ENCODE measurements around the gene CHRNA4. TPM values are rescaled to one million over a fixed set of nuclear protein-coding genes. Genes with fewer than 3 reads are reported as not detected.

The CHRNA4 gene
- not detected in 2 replicates for total RNA-seq

GRCh38 chr20:63360850-63361518 is at the start of gene CHRNA4:
Gene CHRNA4 (minus strand): TSS chr20:63361349. CDS start chr20:63361165, 184 bp downstream.

Other genes starting within 250 kb of the CHRNA4 start
- 20.0 and 20.9 TPM in 2 replicates for gene YTHDF1, start 145.2 kb downstream of the CHRNA4 start, total RNA-seq
- gene BIRC7, start 125.4 kb downstream of the CHRNA4 start, total RNA-seq = not detected in 2 replicates
- gene NKAIN4, start 106.9 kb downstream of the CHRNA4 start, total RNA-seq = not detected in 2 replicates
- 44.8 and 55.0 TPM in 2 replicates for gene ARFGAP1, start 88.5 kb downstream of the CHRNA4 start, total RNA-seq
- gene COL20A1, start 68.2 kb downstream of the CHRNA4 start, total RNA-seq = not detected in 2 replicates
- gene KCNQ2, start 111.3 kb upstream of the CHRNA4 start, total RNA-seq = not detected in 2 replicates
- gene EEF1A2, start 137.7 kb upstream of the CHRNA4 start, total RNA-seq = 0.20 and 0.40 TPM in 2 replicates
- 81.9 and 90.7 TPM in 2 replicates for gene PPDPF, start 159.4 kb upstream of the CHRNA4 start, total RNA-seq
- gene PTK6, start 176.0 kb upstream of the CHRNA4 start, total RNA-seq = 0.05 TPM in 1 of 2 replicates, not detected in the other
- not detected in 2 replicates for gene SRMS, start 186.4 kb upstream of the CHRNA4 start, total RNA-seq
- 0.69 and 0.80 TPM in 2 replicates for gene FNDC11, start 192.8 kb upstream of the CHRNA4 start, total RNA-seq
- 115 and 116 TPM in 2 replicates for gene HELZ2, start 212.9 kb upstream of the CHRNA4 start, total RNA-seq